ENCODE measurements around the gene MAGEA4.
"Not testable (repeated sequence)": the region's sequence is repeated elsewhere in the genome, so short reads cannot be mapped to it uniquely, and the experiment has no call there.

Gene MAGEA4

GRCh38 chrX:151904989-151905388 lies 7.7 kb upstream of the MAGEA4 start:
- H3K9me2 ChIP-seq (replicated peaks; ENCODE audit: control insufficient read depth, low read length): no peaks in the 10 kb centered on the region
- H3K9me3 ChIP-seq (ENCODE audit: control insufficient read depth, insufficient read depth, low read length): no peaks in the 10 kb centered on the region
- H3K36me3 ChIP-seq (ENCODE audit: control insufficient read depth, low read length): no peaks in the 10 kb centered on the region
- TF ChIP-seq EZH2phosphoT487 (IDR thresholded peaks at IDR 0.05; ENCODE audit: borderline replicate concordance, low read length) (no peak), CTCF (IDR thresholded peaks at IDR 0.05; ENCODE audit: low read depth, low read length, poor library complexity, severe bottlenecking) (no peak)
- no peaks in the 10 kb centered on the region for H3K27me3 ChIP-seq (ENCODE audit: control insufficient read depth, low read length)
- H3K27ac ChIP-seq (ENCODE audit: low read depth, low read length): no peak overlapping the region
- H3F3A ChIP-seq (ENCODE audit: control insufficient read depth, insufficient read depth): no peaks in the 10 kb centered on the region
- no peaks in the 10 kb centered on the region for H3K79me2 ChIP-seq (ENCODE audit: control insufficient read depth, low read length)
- no peaks in the 10 kb centered on the region for H3K4me1 ChIP-seq (ENCODE audit: control insufficient read depth, low read length)
- no peak overlapping the region for H3K4me2 ChIP-seq (ENCODE audit: low read length)
- H3K4me3 ChIP-seq (ENCODE audit: low read length): no peak overlapping the region
- no peaks in the 10 kb centered on the region for H4K20me1 ChIP-seq (ENCODE audit: control insufficient read depth, insufficient read depth, low read depth, low read length)

DNA sequence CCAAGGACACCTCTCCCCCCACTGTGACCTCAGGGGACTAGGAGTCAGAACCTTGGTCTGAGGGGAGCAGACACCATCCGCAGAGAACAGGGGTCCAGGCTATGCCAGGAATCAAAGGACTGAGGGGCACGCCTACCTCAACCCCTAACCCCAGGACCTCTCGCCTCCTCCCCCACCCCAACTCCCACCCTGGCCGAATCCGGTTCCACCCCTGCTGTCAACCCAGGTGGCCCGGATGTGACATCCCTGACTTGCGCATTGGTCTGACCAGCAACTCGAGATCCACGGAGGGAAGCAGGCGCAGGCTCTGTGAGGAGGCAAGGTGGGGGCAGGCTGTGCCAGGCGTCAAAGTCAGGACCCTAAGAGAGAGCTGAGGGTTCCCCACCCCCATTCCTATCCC lies 468 bp upstream of the MAGEA4 start:
- no peaks in the 10 kb centered on the region for H3K9me2 ChIP-seq (replicated peaks; ENCODE audit: control insufficient read depth, low read length)
- H3K27me3 ChIP-seq (ENCODE audit: control insufficient read depth, low read length): no peaks in the 10 kb centered on the region
- H3K4me2 ChIP-seq (ENCODE audit: low read length): no peak overlapping the region
- H3K27ac ChIP-seq (ENCODE audit: low read depth, low read length): no peak overlapping the region
- no peaks in the 10 kb centered on the region for H3K4me1 ChIP-seq (ENCODE audit: control insufficient read depth, low read length)
- no peaks in the 10 kb centered on the region for H3K36me3 ChIP-seq (ENCODE audit: control insufficient read depth, low read length)
- H3K9me3 ChIP-seq (ENCODE audit: control insufficient read depth, insufficient read depth, low read length): no peaks in the 10 kb centered on the region
- no peaks in the 10 kb centered on the region for H4K20me1 ChIP-seq (ENCODE audit: control insufficient read depth, insufficient read depth, low read depth, low read length)
- no peak overlapping the region for H3K4me3 ChIP-seq (ENCODE audit: low read length)
- TF ChIP-seq EZH2phosphoT487 (IDR thresholded peaks at IDR 0.05; ENCODE audit: borderline replicate concordance, low read length): no peak
- no peak for TF ChIP-seq CTCF (IDR thresholded peaks at IDR 0.05; ENCODE audit: low read depth, low read length, poor library complexity, severe bottlenecking)
- H3K79me2 ChIP-seq (ENCODE audit: control insufficient read depth, low read length): no peaks in the 10 kb centered on the region
- no peaks in the 10 kb centered on the region for H3F3A ChIP-seq (ENCODE audit: control insufficient read depth, insufficient read depth)

DNA sequence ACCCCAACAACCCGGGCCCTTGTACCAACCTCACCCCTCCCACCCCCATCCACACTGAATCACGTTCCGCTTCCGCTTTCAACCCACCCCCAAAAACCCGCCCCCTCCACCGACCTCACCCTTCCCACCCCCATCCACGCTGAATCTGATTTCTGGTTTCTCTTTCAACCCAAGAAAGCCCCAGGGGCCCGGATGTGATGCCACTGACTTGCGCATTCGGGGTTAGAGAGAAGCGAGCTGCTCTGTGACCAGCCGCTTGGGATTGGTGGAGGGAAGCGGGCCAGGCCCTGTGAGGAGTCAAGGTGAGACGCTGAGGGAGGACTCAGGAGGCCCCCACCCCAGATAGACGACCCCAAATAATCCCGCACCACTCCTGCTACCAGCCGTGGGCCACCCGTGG lies 6.0 kb downstream of the MAGEA4 start:
- not testable (repeated sequence) for H3K9me2 ChIP-seq (replicated peaks; ENCODE audit: control insufficient read depth, low read length); H3K27ac ChIP-seq (ENCODE audit: low read depth, low read length); H3K4me1 ChIP-seq (ENCODE audit: control insufficient read depth, low read length); H3K79me2 ChIP-seq (ENCODE audit: control insufficient read depth, low read length); H3K4me2 ChIP-seq (ENCODE audit: low read length); H3K9me3 ChIP-seq (ENCODE audit: control insufficient read depth, insufficient read depth, low read length); H3K4me3 ChIP-seq (ENCODE audit: low read length); H3F3A ChIP-seq (ENCODE audit: control insufficient read depth, insufficient read depth); H3K27me3 ChIP-seq (ENCODE audit: control insufficient read depth, low read length); H3K36me3 ChIP-seq (ENCODE audit: control insufficient read depth, low read length); H4K20me1 ChIP-seq (ENCODE audit: control insufficient read depth, insufficient read depth, low read depth, low read length)

DNA sequence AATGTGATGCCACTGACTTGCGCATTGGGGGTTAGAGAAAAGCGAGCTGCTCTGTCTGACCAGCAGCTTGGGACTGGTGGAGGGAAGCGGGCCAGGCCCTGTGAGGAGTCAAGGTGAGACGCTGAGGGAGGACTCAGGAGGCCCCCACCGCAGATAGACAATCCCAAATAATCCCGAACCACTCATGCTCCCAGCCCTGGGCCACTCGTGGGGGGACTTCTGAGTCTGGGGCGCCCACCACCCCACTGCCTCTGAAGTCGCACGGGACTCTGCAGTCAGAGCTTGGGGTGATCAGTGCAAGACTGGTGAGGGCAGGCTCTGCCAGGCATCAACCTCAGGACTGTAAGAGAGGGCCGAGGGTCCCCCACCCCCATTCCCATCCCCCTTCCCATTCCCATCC lies 6.9 kb downstream of the MAGEA4 start:
- Histone ChIP-seq H3K4me3 (ENCODE audit: low read length) (no peak overlapping the region), H3K9me3 (ENCODE audit: control insufficient read depth, insufficient read depth, low read length) (no peaks in the 10 kb centered on the region), H3K4me2 (ENCODE audit: low read length) (no peak overlapping the region), H3K4me1 (ENCODE audit: control insufficient read depth, low read length) (no peaks in the 10 kb centered on the region), H4K20me1 (ENCODE audit: control insufficient read depth, insufficient read depth, low read depth, low read length) (no peaks in the 10 kb centered on the region), H3F3A (ENCODE audit: control insufficient read depth, insufficient read depth) (no peaks in the 10 kb centered on the region), H3K27ac (ENCODE audit: low read depth, low read length) (no peak overlapping the region), H3K27me3 (ENCODE audit: control insufficient read depth, low read length) (no peaks in the 10 kb centered on the region), H3K36me3 (ENCODE audit: control insufficient read depth, low read length) (no peaks in the 10 kb centered on the region), H3K79me2 (ENCODE audit: control insufficient read depth, low read length) (no peaks in the 10 kb centered on the region), H3K9me2 (replicated peaks; ENCODE audit: control insufficient read depth, low read length) (no peaks in the 10 kb centered on the region)
- TF ChIP-seq CTCF (IDR thresholded peaks at IDR 0.05; ENCODE audit: low read depth, low read length, poor library complexity, severe bottlenecking) (no peak), EZH2phosphoT487 (IDR thresholded peaks at IDR 0.05; ENCODE audit: borderline replicate concordance, low read length) (no peak)
